ENCODE data around the gene NLRC3.

NLRC3 gene

DNA sequence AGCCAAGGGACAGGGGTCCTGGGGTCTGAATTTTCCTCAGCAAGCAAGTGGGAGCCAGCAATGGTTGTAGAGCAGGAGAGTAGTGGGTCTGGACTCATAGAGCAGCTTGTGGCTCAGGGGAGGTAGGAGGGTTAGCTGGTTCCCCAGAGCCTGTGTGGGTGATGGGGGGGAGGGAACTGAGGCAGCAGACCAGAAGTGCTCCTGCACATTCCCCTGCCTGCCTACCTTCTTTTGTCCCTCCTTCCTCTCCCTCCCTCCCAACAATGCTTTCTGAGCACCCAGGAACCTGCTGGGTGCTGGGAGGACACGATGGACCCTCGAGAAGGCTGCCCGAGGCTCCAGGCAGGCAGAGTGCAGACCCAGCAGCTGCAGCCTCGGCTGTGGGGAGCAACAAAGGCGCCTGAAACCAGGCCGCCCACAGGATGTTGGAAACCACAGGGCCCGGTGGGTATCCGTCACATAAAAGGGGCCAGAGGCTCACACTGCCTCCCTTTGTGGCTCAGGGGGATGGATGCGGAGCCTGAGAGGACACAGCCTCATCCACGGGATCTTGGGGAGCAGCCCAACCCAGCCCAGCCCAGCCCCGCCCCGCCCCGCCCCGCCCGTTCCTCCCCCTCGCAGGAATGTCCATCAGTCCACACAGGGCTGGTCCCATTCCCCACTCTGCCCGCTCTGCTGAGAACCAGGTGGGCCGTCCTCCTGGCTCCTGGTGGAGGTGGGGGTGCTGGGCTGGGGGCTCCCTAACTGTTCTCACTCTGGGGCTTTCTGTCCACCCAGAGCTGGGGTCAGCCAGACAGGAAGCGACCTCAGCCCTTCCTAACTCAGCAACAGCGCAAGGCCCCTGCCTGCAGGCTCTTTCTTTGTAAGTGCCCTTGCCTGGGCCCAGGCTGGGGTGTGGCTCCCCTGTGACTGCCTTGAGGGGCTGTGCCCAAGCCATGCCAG, 1.7 kb upstream of the NLRC3 start:
- DNase-seq (ENCODE audit: low read depth) = no peak

DNA sequence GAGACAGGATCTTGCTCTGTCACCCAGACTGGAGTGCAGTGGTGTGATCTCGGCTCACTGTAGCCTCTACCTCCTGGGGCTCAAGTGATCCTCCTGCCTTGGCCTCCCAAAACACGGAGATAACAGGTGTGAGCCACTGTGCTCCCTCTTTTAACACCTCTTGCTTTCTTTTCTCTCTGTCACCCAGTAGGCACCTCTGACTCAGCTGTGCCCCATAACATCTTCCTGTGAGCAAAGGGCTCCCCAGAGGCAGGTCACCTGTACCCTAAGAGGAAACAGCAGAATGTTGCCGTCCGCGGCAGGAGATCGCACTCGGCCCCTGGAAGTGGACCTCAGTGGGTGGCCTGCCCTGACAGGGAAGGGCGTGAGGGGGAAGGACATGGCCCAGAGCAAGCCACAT, 918 bp upstream of the NLRC3 start:
- DNase-seq (ENCODE audit: low read depth) = no peak

DNA sequence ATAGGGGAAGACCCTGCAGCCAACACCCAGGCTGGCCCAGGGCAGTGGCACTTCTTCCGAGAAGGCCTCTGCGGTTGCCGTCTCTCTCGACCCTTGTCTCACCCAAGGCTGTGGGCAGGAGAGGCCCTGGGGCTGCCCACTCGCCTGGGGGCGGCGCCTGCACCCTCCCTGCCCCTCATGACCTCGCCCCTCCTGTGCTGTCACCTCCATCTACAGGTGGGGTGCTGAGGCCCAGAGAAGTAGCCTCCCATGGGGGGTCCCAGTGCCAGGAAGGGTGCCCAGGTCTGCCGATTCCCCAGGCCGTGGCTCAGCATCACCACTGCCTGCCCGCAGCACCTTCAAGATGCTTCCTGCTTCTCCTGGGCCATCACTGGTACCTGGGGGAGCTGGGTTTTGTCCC, 992 bp downstream of the NLRC3 start:
- DNase-seq (ENCODE audit: low read depth) = no peak

DNA sequence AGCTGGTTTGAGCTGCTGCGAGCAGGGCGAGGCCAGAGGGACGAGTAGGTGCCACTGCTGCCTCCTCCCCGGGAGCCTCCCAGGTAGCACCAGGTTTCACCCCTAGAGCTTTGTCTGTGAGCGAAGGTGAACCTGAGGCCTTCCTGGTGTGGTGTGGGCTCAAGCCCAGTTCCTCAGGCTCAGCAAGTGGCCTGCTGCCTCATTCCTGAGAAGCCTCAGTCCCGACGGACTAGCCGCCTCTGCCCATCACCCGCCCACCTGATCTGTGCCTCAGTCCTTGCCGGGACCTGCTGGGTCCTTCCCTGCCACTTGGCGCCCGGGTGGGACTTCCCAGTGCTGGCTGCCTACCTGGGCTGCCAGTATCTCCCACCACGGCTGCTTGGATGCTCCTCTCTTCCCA, 1.7 kb downstream of the NLRC3 start:
- no peak for DNase-seq (ENCODE audit: low read depth)

DNA sequence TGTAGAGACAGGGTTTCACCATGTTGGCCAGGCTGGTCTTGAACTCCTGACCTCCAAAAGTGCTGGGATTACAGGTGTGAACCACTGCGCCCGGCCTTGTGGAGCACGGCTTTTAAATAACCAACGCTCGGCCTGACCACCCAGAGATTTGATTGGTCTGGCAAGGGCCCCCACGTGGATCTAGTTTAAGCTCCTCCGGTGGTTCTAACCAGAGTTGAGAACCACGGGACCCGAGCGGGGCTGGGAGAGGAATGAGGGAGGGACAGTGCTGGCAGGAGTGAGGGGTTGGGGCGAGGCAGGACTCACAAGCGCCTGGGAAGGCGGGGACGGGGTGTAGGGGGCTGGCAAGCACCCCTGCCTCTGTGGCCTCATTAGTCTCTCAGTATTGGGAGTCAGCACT, 3.0 kb downstream of the NLRC3 start:
- DNase-seq (ENCODE audit: low read depth) = no peak

DNA sequence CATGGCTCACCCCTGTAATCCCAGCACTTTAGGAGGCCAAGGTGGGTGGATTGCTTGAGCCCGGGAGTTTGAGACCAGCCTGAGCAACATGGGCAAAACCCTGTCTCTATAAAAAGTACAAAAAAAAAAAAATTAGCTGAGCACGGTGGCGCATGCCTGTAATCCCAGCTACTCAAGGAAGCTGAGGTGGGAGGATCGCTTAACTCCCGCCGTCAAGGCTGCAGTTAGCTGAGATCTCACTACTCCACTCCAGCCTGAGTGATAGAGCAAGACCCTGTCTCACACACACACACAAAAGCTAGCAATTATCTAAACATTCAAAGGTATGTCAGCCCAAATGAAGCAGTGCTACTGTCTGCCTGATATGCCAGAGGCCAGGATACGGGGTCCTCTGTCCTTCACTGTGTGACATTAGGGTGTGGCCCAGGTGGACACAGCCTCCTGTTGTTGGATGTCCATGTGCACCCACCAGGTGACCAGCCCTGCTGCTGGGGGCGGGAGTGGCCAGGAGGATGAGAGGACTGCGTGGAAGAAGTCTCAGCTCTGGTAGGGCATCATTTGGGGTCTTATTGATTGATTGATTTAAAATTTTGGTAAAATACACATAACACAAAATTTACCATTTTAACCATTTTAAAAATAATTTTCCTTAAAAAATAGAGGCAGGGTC, 3.9 kb downstream of the NLRC3 start:
- DNase-seq (ENCODE audit: low read depth) = no peak

DNA sequence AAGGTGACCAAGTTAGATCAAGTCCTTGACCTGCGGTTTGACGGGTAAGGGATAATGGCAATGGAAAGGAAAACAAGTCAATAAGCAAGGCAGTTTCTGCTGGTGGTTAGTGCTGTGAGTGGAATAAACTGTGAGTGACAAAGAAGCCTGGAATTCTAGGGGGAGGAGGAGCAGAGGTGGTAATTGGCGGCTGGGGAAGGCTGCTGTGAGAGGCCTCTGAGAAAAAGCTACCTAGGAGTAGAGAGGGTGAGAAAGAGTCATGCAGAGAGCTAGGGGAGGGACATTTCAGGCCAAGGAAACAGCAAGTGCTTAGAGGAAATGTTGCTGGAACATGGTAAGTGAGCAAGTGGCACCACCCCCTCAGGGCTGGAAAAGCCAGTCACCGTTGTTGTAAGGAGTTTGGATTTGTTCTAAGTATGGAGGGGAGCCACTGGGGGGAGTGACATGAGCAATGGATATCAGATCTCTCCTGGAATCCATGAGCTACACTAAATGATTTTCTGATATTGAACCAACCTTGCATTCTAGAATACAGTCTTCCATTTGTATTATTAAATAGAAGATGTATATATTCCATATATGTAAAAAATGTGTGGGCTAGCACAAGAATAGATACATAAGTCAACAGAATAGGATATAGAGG, 6.7 kb downstream of the NLRC3 start:
- DNase-seq (ENCODE audit: low read depth) = no peak

DNA sequence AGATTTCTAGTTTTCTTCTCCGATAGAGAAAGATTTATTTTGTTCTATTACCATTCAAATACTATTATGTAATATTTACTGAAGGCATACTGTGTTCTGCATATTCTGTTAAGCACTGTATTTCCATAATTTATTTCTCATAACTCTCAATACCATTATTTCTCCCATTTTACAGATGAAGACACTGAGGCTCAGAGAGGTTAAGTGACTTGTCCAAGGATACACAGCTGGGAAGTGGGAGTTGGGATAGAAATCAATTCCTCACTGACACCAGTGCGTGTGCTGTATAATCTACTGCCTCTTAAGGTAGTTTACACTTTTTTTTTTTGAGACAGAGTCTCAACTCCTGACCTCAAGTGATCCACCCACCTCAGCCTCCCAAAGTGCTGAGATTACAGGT, 7.4 kb downstream of the NLRC3 start:
- DNase-seq (ENCODE audit: low read depth) = no peak

DNA sequence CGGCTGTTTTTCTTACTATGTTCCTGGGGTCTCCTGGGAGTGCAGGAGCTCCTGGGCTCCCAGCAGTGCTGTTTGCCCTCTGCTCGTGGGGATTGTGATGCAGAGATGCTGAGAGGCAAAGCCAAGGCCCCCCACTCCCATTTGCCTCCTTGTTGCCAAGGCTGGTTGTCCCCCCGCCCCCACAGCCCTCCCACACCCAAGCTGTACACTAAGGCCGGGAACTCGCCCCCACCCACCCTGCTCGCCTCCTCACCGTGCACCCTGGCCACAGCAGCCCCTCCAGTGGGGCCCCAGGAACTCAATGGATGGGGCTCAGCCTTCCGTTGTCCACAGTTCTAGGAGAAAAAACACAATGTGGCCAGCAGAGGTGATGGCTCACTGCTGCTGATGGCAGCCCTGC, 10.2 kb downstream of the NLRC3 start:
- DNase-seq (ENCODE audit: low read depth) = no peak

DNA sequence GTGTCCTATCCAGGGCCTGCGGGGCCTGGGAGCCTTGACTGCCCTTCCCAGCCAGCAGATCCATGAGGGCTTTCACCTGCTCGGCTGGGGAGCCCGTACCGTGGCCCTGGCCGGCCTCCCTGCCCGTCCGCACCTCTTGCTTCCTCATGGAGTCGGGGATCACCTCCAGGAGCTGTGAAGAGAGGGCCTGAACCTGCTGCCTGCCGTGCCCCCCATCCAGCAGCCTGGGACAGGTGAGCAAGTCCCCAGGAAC, 12.4 kb downstream of the NLRC3 start:
- DNase-seq (ENCODE audit: low read depth) = no peak

DNA sequence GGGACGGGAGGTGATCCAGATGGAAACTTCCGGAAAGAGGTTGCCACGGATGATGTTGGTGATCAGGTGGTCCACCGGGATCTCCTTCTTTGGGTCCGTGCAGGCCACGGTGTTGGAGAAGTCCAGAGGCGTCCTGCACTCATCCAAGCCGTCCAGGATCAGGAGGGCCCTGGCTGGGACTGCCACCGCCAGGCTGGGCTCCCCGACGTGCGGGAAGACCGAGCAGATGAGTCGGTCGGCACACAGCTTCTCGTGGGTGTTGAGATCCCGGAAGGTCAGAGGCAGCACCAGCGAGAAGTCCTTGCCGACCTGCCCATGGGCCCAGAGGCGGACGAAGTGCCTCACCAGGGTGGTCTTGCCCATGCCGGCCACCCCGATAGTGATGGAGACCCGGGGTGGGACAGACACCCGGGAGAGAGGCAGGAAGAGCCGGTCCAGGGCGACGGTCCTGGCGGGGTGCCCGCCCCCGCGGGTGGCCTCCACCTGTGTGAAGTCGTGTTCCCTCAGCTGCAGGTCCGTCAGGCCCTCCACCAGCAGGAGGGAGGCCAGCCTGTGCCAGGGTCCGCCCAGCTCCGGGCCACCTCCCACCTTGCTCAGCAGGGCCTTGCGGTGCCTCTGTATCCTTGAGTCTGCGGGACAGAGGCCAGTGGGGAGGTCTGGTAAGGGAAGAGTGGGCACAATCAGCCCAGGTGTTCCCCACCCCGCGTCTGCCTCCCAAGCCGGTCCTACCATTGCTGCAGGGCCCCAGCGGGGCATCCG, 12.9 kb downstream of the NLRC3 start:
- DNase-seq (ENCODE audit: low read depth) = no peak

DNA sequence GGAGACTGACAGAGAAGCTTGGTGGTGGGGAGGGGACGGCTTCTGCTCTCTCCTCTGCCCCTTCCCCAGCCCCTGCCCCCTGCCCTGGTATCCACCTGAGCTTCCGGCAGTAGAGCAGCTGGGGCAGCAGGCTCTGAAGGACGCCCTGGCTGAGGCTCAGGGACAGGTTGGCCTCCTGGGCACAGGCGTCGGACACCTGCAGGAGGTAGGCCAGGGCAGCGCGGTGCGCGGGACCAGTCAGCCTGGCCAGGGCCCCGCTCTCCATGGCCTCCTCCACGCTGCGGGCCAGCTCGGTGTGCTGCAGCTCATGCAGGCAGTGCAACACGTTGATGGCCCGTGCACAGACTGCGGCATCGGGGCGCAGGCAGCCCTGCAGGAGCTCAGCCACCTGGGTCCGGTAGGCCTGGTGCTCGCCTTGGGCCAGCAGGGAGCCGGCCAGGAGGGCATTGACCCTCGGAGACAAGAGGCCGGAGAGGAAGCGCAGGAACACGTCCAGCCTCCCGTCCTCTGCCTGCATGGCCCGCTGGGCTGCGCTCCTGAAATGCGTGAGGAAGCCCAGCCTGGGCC, 14.2 kb downstream of the NLRC3 start:
- no peak for DNase-seq (ENCODE audit: low read depth)

DNA sequence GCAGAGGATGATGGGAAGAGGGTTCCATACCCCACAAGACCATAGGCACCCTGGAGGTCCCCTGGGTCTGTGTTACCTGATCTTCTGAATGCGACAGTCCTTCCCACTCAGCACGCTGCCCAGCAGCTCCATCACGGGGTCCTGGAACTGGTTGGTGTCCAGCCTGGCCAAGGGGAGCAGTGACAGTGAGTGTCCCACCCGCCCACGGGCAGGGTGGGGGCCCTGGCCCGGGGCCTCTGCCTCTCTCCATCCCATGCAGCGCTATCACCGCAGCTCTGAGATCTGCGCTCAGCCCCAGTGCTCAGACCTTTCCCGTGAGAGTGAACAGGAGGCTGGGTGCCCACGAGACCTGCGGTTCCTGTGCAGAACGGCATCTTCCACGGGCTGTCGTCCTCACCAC, 15.6 kb downstream of the NLRC3 start:
- no peak for DNase-seq (ENCODE audit: low read depth)

DNA sequence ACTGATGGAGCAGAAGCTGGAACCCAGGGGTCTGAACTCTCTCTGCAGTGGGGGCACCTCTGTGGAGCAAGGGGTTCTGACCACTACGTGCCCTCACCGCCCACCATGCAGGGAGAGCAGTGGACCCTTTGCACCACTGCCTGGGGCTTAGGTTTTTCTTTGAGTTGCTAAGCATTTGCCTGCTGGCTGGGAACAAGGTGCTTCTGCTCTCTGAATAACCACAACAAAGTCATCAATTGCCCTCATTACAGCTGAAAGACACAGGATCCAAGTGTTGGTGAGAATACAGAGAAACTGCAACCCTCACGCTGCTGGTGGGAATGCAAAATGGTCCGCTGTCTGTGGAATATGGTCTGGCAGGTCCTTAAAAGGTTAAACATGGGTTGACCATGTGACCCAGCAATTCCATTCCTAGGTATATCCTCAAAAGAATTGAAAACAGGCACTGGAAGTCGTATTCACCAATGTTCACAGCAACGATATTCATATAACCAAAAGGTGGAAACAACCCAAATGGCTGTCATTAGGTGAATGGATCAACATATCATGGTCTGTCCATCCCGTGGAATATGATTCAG, 22.8 kb downstream of the NLRC3 start:
- no peak for DNase-seq (ENCODE audit: low read depth)

DNA sequence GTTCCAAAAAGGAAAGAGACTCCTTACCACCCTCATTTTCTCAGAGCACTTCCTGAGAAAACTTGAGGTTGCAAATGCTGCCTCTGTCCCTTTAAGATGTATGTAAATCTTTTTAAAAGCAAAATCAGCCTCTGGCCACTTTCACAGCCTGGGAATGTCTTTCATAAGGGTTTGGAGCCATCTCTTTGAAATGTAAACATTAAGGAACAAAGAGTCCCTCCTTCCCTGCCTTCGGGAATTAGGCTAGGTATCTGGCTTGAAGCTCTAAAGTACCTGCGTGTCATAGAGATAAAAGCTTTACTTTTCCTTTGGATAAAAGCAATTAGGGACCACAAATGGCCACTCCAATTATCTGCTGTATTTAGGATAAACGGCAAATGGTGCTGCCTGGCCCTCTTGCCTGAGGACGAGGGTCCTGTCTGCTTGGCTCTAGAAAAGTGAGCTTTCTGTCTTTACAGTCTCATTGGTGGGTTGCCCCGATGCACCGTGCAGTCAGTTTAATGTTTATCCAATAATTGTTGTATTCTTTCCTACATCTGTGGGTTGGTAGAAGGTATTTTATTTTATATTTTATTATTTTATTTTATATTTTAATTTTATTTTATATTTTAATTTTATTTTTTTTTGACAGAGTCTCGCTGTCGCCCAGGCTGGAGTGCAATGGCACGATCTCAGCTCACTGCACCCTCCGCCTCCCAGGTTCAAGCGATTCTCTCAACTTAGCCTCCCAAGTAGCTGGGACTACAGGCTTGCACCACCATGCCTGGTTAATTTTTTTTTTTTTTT, 23.9 kb downstream of the NLRC3 start:
- DNase-seq (ENCODE audit: low read depth) = no peak

DNA sequence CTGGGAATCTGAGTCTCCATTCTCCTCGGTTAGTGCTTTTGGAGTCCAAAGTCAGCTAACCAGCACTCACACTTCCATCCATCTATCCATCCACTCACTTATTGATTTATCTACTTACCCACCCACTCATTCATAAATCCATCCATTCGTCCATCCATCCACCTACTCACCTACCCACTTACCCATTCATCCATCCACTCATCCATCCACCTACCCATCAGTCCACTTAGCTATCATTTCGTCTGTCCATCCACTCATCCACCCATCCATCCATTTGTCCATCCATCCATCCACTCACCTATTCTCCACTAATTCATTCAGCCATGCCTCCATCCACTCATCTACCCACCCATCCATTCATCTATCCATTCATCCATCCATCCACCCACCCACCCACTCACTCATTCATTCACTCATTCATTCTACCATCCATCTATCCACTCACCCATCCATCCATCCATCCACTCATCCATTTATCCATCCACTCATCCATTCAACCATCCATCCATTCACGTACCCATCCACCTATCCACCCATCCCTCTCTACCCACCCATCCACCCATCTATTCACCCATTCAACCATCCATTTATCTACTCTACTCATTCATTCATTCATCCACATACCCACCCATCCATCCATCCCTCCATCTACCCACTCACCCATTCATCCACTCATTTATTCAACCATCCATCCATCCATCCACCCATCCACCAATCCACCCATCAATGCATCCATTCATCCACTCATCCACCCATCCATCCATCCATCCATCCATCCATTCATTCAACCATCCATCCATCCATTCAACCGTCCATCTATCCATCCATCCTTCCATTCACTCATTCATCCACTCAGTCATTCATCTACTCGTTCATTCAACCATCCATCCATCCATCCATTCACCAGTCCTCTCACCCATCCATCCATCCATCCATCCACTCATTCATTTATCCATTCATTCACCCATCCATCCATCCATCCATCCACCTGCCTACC, 26.1 kb downstream of the NLRC3 start:
- DNase-seq (ENCODE audit: low read depth) = no peak

DNA sequence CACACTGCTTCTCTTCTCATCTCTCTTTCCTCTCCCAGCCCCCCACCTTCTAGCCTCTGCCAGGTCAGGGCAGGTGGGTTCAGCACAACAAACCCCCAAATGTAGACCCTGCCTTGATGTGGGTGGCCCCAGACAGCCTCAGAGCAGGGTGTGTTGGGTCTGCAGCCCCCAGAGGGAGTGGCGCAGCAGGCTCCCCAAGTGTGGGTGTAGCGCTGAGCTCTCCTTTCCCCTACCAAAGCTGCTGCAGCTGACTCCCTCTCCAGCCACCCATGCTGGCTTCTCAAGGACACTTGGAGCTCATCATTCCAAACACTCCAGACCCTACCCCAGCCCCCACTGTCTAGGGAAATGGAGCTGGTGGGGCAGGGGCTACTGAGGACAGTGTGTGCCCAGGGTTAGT, 27.3 kb downstream of the NLRC3 start:
- no peak for DNase-seq (ENCODE audit: low read depth)

DNA sequence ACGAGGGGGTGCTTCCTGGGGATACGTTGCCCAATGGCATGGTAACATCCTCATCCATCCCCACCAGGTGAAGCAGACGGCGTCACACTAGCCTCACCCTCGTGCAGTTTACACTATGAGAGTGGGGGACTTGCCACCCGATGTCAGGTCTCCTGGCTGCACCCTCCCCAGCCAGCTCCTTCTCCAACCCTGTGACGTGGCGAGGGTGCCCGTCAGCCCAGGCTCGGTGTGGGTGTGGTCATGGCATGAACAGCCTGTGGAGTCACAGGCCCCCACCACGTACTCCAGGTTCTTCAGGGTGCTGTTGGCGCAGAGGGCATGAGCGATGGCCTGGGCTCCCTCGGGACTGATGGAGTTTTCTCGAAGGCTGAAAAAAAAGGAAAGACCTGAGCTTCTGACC, 28.3 kb downstream of the NLRC3 start:
- DNase-seq (ENCODE audit: low read depth) = no peak

DNA sequence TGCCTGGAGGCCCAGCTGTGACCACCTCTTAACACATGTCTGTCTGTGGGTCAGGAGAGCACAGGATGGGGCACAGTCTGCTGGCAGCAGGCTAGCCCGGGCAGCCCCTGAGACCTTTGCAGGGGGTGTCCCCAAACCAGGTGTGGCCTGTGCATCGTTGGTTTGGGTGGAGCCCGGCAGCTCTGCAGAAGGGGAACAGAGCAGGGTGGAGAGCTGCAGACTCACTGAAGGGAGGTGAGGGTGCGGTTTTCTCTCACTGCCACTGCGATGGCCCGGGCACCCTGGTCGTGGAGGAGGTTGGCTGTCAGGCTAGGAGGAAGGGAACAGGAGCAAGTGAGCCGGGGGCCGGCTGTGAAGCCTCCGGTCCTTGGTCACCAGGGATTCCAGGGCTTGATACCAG, 28.8 kb downstream of the NLRC3 start:
- no peak for DNase-seq (ENCODE audit: low read depth)

Measured in iris pigment epithelial cell (primary cell).